ENCODE results near the gene CREG2. TPM values are rescaled to one million over a fixed set of nuclear protein-coding genes. Genes with fewer than 3 reads are reported as not detected.

The CREG2 gene
- total RNA-seq, 1 donor from 2014 or later: 0.26 TPM

DNA sequence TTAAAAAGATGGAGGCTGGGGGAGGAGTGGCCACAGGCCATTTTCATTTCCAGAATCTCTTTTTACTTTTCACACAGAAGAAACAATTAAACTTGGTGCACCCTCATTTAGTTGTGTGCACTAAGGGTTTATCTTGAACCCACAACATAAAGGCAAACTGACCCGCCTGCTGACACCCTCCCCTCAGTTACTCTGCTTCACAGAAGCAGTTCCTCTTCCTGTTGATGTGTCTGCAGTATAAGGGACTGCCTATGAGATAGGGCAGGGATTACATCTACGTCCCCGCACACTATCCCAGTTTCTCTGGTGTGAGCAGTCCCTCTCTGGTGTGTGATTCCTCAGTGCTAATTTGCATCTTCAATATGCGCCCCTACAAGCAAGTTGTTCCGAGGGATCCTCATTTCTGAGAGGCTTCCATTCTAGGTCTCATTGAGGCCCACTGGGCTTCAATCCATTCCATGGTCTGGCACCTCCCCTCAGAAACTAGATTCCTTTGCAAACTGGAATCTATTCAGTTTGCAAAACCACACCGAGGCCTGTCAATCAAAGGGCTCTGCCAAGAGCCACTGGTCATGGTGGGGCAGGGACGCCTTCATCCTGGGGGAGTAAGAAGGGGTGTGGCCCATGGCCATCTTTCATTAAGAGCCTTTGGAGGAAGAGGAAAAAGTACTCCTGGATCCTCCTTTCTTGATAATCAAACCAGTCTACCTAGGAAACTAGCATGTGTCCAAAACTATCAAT is 12.3 kb downstream of the CREG2 start:
- no peak for DNase-seq (ENCODE audit: low read depth)
- no peak overlapping the region for H3K4me3 ChIP-seq (ENCODE audit: low read depth, low read length)
- no peaks in the 10 kb centered on the region for H3K27me3 ChIP-seq (ENCODE audit: control insufficient read depth, insufficient read depth, low read length)
- FAIRE-seq: no peak
- TF ChIP-seq, protein P1, sequence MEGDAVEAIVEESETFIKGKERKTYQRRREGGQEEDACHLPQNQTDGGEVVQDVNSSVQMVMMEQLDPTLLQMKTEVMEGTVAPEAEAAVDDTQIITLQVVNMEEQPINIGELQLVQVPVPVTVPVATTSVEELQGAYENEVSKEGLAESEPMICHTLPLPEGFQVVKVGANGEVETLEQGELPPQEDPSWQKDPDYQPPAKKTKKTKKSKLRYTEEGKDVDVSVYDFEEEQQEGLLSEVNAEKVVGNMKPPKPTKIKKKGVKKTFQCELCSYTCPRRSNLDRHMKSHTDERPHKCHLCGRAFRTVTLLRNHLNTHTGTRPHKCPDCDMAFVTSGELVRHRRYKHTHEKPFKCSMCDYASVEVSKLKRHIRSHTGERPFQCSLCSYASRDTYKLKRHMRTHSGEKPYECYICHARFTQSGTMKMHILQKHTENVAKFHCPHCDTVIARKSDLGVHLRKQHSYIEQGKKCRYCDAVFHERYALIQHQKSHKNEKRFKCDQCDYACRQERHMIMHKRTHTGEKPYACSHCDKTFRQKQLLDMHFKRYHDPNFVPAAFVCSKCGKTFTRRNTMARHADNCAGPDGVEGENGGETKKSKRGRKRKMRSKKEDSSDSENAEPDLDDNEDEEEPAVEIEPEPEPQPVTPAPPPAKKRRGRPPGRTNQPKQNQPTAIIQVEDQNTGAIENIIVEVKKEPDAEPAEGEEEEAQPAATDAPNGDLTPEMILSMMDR (IDR thresholded peaks at IDR 0.05; ENCODE audit: insufficient read depth, low read length, severe bottlenecking): no peak
- no peaks in the 10 kb centered on the region for H3K36me3 ChIP-seq (ENCODE audit: control insufficient read depth, insufficient read depth, low read length)

DNA sequence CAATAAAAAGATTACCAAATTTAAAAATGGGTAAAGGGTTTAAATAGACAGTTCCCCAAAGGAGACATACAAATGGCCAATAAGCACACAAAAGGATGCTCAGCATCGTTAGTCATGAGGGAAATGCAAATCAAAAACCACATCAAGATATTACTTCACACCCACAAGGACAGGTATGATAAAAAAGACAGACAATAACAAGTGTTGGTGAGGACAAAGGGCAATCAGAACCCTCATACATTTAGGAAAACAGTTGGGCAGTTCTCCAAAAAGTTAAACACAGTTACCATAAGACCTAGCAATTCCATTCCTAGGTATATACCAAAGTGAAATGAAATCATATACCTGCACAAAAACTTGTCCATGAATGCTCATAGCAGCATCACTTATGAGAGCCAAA is 14.5 kb downstream of the CREG2 start:
- Histone ChIP-seq H3K36me3 (ENCODE audit: control insufficient read depth, insufficient read depth, low read length) (no peaks in the 10 kb centered on the region), H3K4me3 (ENCODE audit: low read depth, low read length) (no peak overlapping the region), H3K27me3 (ENCODE audit: control insufficient read depth, insufficient read depth, low read length) (no peaks in the 10 kb centered on the region)
- TF ChIP-seq, protein P1 (IDR thresholded peaks at IDR 0.05; ENCODE audit: insufficient read depth, low read length, severe bottlenecking): no peak
- no peak for DNase-seq (ENCODE audit: low read depth)
- no peak for FAIRE-seq

DNA sequence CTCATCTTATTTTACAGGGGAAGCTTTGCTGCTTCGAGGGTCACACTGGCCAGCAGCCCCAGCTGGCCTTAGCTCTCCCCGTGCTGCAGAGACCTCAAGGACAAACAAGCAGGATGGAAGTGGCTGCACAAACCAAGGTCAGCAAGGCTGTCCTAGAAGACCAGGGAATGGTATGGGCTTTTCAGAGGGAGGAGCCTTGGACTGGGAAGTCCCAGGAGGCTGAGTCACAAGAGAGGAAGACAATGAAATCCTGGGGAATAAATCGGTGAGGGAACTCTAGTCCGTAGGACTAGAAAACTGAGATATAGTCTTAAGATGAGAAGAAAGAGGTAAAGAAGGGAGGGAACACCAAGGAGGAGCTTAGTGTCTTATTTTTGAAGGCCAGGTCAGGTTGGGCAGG is 15.7 kb downstream of the CREG2 start:
- Histone ChIP-seq H3K4me3 (ENCODE audit: low read depth, low read length) (no peak overlapping the region), H3K27me3 (ENCODE audit: control insufficient read depth, insufficient read depth, low read length) (no peaks in the 10 kb centered on the region), H3K36me3 (ENCODE audit: control insufficient read depth, insufficient read depth, low read length) (no peaks in the 10 kb centered on the region)
- TF ChIP-seq, protein P1 (IDR thresholded peaks at IDR 0.05; ENCODE audit: insufficient read depth, low read length, severe bottlenecking): no peak
- FAIRE-seq: no peak
- no peak for DNase-seq (ENCODE audit: low read depth)

DNA sequence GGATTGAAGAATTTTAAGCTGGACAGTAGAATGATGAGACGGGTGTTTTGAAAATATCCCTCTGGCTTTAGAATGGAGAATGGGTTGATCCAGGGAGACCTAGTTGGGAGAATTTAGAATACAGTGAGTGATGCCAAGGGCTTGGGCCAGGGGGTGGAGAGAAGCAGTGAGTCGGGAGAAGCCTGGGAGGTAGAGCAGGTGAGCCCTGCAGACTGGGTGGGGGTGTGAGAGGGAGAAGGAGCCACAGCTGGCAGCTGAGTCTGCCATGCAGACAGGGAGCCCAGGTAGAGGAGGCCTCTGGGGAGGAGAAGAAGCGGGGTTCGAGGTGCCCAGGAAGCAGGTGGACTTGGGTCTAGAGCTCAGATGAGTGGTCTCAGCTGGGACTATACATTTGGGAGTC is 18.2 kb downstream of the CREG2 start:
- Histone ChIP-seq H3K27me3 (ENCODE audit: control insufficient read depth, insufficient read depth, low read length) (no peaks in the 10 kb centered on the region), H3K36me3 (ENCODE audit: control insufficient read depth, insufficient read depth, low read length) (no peaks in the 10 kb centered on the region), H3K4me3 (ENCODE audit: low read depth, low read length) (no peak overlapping the region)
- no peak for DNase-seq (ENCODE audit: low read depth)
- FAIRE-seq: no peak
- TF ChIP-seq, protein P1 (IDR thresholded peaks at IDR 0.05; ENCODE audit: insufficient read depth, low read length, severe bottlenecking): no peak

DNA sequence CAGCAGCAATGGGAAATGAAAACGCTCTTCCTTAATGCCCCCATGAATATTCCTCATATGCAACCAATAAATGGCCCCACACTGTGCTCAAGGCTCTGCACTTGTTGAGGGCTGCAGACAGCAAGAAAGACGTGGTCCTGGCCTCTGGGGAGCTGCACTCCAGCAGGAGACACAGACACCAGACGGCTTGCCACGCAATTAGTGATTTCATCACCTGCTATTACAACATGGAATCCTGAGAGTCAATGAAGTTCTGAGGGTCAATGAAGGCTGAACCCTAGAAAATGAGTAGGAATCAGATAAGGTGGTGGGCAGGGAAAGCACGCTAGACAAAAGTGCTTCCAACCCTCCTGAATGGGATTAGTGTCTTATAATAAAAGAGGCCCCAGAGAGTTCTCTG is 18.9 kb downstream of the CREG2 start:
- no peak for DNase-seq (ENCODE audit: low read depth)
- TF ChIP-seq, protein P1 (IDR thresholded peaks at IDR 0.05; ENCODE audit: insufficient read depth, low read length, severe bottlenecking): no peak
- no peak overlapping the region for H3K4me3 ChIP-seq (ENCODE audit: low read depth, low read length)
- no peaks in the 10 kb centered on the region for H3K27me3 ChIP-seq (ENCODE audit: control insufficient read depth, insufficient read depth, low read length)
- H3K36me3 ChIP-seq (ENCODE audit: control insufficient read depth, insufficient read depth, low read length): no peaks in the 10 kb centered on the region
- no peak for FAIRE-seq

DNA sequence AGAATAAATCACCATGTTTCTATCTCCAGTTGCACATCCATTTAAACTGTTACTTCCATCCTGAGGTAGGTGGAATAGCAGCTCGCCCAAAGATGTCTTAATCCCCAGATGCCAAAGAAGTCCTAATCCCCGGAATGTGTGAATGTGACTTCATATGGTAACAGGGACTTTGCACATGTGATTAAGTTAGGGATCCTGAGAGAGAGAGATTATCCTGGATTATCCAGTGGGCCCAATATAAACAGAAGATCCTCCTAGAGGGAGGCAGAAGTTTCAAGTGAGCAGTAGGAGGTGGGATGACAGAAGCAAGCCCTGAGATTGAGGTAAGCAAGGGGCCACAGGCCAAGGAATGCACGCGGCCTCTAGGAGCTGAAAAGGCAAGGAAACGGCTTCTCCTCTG is 19.8 kb downstream of the CREG2 start:
- no peak for FAIRE-seq
- DNase-seq (ENCODE audit: low read depth): no peak
- Histone ChIP-seq H3K27me3 (ENCODE audit: control insufficient read depth, insufficient read depth, low read length) (no peaks in the 10 kb centered on the region), H3K36me3 (ENCODE audit: control insufficient read depth, insufficient read depth, low read length) (no peaks in the 10 kb centered on the region), H3K4me3 (ENCODE audit: low read depth, low read length) (no peak overlapping the region)
- TF ChIP-seq, protein P1 (IDR thresholded peaks at IDR 0.05; ENCODE audit: insufficient read depth, low read length, severe bottlenecking): no peak

Data from bronchial epithelial cell (primary cell).